PFSK-1 (cell line): ENCODE results near the gene RNF14.

Experiments
- FOXP2 ChIP-seq: optimal IDR thresholded peaks from 2 replicates; pipeline ENCODE3; 2011; ENCODE audit warnings: borderline replicate concordance, control low read depth, inconsistent platforms; ENCODE audit not compliant: insufficient read depth; ENCODE audit errors: extremely low read length, extremely low read depth
- POLR2AphosphoS5 ChIP-seq: IDR thresholded peaks from 2 replicates; pipeline ENCODE4 v1.6.1; 2012; ENCODE audit warnings: low read depth, mild to moderate bottlenecking, control low read depth, low read length, moderate library complexity
- SIN3A ChIP-seq: IDR thresholded peaks from 2 replicates; pipeline ENCODE4 v1.6.1; 2012; ENCODE audit warnings: mild to moderate bottlenecking, low read length, moderate library complexity, borderline replicate concordance; ENCODE audit not compliant: insufficient read depth
- TF ChIP-seq, protein P1 (sequence below), 2 experiments: IDR thresholded peaks; 2 replicates each; pipeline versions ENCODE4 v1.6.1 to v1.8.0; 2011 to 2012; ENCODE audit warnings: low read depth in 2 of 2, low read length in 2 of 2, control low read depth in 1 of 2, inconsistent platforms in 1 of 2, mild to moderate bottlenecking in 1 of 2, moderate library complexity in 1 of 2; ENCODE audit not compliant: insufficient read depth in 1 of 2

DNA sequence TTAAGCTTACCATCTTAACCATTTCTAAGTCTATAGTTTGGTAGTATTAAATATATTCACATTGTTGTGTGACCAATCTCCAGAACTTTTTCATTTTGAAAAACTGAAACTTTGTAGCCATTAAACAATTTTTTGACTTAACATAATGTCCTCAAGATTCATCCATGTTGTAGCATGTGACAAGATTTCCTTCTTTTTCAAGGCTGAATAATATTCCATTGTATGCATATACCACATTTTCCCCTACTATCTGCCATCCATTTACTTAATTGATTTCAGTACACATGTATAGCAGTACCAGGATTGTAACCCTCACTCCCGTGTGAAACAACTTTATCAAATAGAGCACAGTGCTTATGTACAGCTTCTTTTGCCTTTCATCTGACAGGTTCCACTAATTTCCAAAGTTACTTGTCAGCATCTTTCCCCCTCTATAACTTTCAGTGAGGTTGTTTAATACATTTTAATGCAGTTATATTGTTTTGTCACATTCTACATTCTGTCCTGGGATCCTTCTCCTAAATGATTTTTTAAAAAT is 51.3 kb downstream of the RNF14 start:
- TF ChIP-seq, protein P1, sequence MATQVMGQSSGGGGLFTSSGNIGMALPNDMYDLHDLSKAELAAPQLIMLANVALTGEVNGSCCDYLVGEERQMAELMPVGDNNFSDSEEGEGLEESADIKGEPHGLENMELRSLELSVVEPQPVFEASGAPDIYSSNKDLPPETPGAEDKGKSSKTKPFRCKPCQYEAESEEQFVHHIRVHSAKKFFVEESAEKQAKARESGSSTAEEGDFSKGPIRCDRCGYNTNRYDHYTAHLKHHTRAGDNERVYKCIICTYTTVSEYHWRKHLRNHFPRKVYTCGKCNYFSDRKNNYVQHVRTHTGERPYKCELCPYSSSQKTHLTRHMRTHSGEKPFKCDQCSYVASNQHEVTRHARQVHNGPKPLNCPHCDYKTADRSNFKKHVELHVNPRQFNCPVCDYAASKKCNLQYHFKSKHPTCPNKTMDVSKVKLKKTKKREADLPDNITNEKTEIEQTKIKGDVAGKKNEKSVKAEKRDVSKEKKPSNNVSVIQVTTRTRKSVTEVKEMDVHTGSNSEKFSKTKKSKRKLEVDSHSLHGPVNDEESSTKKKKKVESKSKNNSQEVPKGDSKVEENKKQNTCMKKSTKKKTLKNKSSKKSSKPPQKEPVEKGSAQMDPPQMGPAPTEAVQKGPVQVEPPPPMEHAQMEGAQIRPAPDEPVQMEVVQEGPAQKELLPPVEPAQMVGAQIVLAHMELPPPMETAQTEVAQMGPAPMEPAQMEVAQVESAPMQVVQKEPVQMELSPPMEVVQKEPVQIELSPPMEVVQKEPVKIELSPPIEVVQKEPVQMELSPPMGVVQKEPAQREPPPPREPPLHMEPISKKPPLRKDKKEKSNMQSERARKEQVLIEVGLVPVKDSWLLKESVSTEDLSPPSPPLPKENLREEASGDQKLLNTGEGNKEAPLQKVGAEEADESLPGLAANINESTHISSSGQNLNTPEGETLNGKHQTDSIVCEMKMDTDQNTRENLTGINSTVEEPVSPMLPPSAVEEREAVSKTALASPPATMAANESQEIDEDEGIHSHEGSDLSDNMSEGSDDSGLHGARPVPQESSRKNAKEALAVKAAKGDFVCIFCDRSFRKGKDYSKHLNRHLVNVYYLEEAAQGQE (IDR thresholded peaks at IDR 0.05; ENCODE audit: insufficient read depth in 1 of 2, low read depth in 2 of 2, low read length in 2 of 2) = no peak
- TF ChIP-seq SIN3A (no peak), POLR2AphosphoS5 (no peak), FOXP2 (no peak)
